H1 (cell line): Measurements from ENCODE around the gene GOLGA2. TPM values are rescaled to one million over a fixed set of nuclear protein-coding genes. Genes with fewer than 3 reads are reported as not detected.

Source experiments
- CTCF ChIA-PET: fragments of 300-600 bp; sonication (Branson Sonifier 250); formaldehyde crosslinking; loops from one replicate; lab custom pipeline; 2021; ENCODE audit not compliant: partially characterized antibody; lab: Charles Lee
- POLR2A ChIA-PET: fragments of 300-600 bp; sonication (Branson Sonifier 250); formaldehyde crosslinking; loops from one replicate; lab custom pipeline; 2021; ENCODE audit warnings: inconsistent platforms; ENCODE audit not compliant: partially characterized antibody; lab: Charles Lee
- DNase-seq, 2 experiments: peaks; one replicate each; pipeline versions ENCODE4 v3.0.0 to v3.0.0-alpha.2; 2010 to 2022; ENCODE audit warnings: low spot score in 2 of 2, low read depth in 1 of 2, mixed read lengths in 1 of 2
- FAIRE-seq: peaks from 2 replicates; lab custom pipeline; 2011; peaks lifted over from hg19 to GRCh38; lab: Jason Lieb, UNC
- H2AFZ ChIP-seq: 2 replicates; pipeline ENCODE4 v1.8.1; 2012; ENCODE audit warnings: low read length, inconsistent platforms
- H2AK5ac ChIP-seq: 2 replicates; pipeline ENCODE4 v1.6.1; 2013; ENCODE audit warnings: low read depth, low read length
- H2BK120ac ChIP-seq: replicated peaks from 2 replicates; pipeline ENCODE3; 2013; ENCODE audit warnings: low read depth, low read length, inconsistent platforms
- H2BK12ac ChIP-seq: 2 replicates; pipeline ENCODE4 v1.6.1; 2013; ENCODE audit warnings: low read depth, low read length
- H2BK15ac ChIP-seq: 2 replicates; pipeline ENCODE4 v1.6.1; 2013; ENCODE audit warnings: low read length
- H2BK20ac ChIP-seq: 2 replicates; pipeline ENCODE4 v1.6.1; 2013; ENCODE audit warnings: low read length
- H2BK5ac ChIP-seq: 2 replicates; pipeline ENCODE4 v1.6.1; 2013; ENCODE audit warnings: low read depth, low read length
- H3K14ac ChIP-seq: 2 replicates; pipeline ENCODE4 v1.6.1; 2013; ENCODE audit warnings: inconsistent platforms; ENCODE audit not compliant: insufficient read length
- H3K18ac ChIP-seq: 2 replicates; pipeline ENCODE4 v1.6.1; 2013; ENCODE audit warnings: low read length; ENCODE audit errors: extremely low read depth
- H3K23ac ChIP-seq: 2 replicates; pipeline ENCODE4 v1.6.1; 2013; ENCODE audit warnings: inconsistent platforms; ENCODE audit not compliant: insufficient read length
- H3K23me2 ChIP-seq: 2 replicates; pipeline ENCODE4 v1.6.1; 2013; ENCODE audit warnings: low read depth, low read length
- H3K27ac ChIP-seq: 2 replicates; pipeline ENCODE4 v1.6.1; 2011; ENCODE audit warnings: low read depth, low read length, inconsistent platforms
- H3K27me3 ChIP-seq, 4 experiments: replicated peaks in 1 of 4; 1 replicate in 1 of 4; 2 replicates in 3 of 4; pipeline versions ENCODE4 v1.6.1 to v1.8.1; 2011 to 2013; ENCODE audit warnings: low read length in 3 of 4, mild to moderate bottlenecking in 3 of 4, inconsistent platforms in 2 of 4, mixed read lengths in 2 of 4, moderate library complexity in 1 of 4; ENCODE audit not compliant: control insufficient read depth in 3 of 4, insufficient read depth in 3 of 4; ENCODE audit errors: extremely low read depth in 1 of 4
- H3K36me3 ChIP-seq, 4 experiments: 2 replicates each; pipeline versions ENCODE4 v1.6.1 to v1.8.1; 2011 to 2013; ENCODE audit warnings: mild to moderate bottlenecking in 4 of 4, low read length in 3 of 4, moderate library complexity in 2 of 4, control low read depth in 1 of 4, inconsistent platforms in 1 of 4; ENCODE audit not compliant: insufficient read depth in 4 of 4, control insufficient read depth in 2 of 4
- H3K4ac ChIP-seq: replicated peaks from 2 replicates; pipeline ENCODE3; 2013; ENCODE audit warnings: low read length, low read depth, mixed read lengths, inconsistent platforms; ENCODE audit not compliant: insufficient read length
- H3K4me1 ChIP-seq, 4 experiments: replicated peaks in 1 of 4; 1 replicate in 1 of 4; 2 replicates in 3 of 4; pipeline versions ENCODE4 v1.6.1 to v1.8.1; 2011 to 2013; ENCODE audit warnings: low read length in 3 of 4, inconsistent platforms in 2 of 4, mixed read lengths in 1 of 4; ENCODE audit not compliant: insufficient read depth in 4 of 4, control insufficient read depth in 3 of 4
- H3K4me2 ChIP-seq, 2 experiments: 2 replicates each; pipeline versions ENCODE4 v1.6.1 to v1.8.1; 2011 to 2013; ENCODE audit warnings: low read depth in 2 of 2, low read length in 2 of 2, control low read depth in 1 of 2, inconsistent platforms in 1 of 2, mild to moderate bottlenecking in 1 of 2; ENCODE audit not compliant: insufficient read depth in 1 of 2
- H3K4me3 ChIP-seq, 4 experiments: fragments of 200-600, 300-600 bp in 1 of 4; sonication (generic), shearing (Covaris generic), sonication (Bioruptor Twin) in 1 of 4; 2 replicates each; pipeline versions ENCODE4 v1.5.1 to v1.8.1; 2011 to 2016; ENCODE audit warnings: low read length in 4 of 4, low read depth in 3 of 4, control low read depth in 2 of 4, inconsistent platforms in 2 of 4, mild to moderate bottlenecking in 2 of 4, mixed read lengths in 1 of 4, moderate library complexity in 1 of 4; ENCODE audit not compliant: insufficient read depth in 2 of 4; ENCODE audit errors: extremely low read depth in 1 of 4
- H3K56ac ChIP-seq: replicated peaks from 2 replicates; pipeline ENCODE3; 2013; ENCODE audit warnings: low read depth, mild to moderate bottlenecking, mixed read lengths, low read length, inconsistent platforms; ENCODE audit not compliant: insufficient read length
- H3K79me1 ChIP-seq: 2 replicates; pipeline ENCODE4 v1.6.1; 2013; ENCODE audit warnings: low read depth, low read length, control low read depth
- H3K79me2 ChIP-seq, 2 experiments: 2 replicates each; pipeline versions ENCODE4 v1.6.1 to v1.8.1; 2012 to 2013; ENCODE audit warnings: low read length in 2 of 2, mild to moderate bottlenecking in 2 of 2, inconsistent platforms in 1 of 2; ENCODE audit not compliant: insufficient read depth in 2 of 2, control insufficient read depth in 1 of 2
- H3K9ac ChIP-seq, 4 experiments: replicated peaks in 1 of 4; 1 replicate in 1 of 4; 2 replicates in 3 of 4; pipeline versions ENCODE4 v1.6.1 to v1.8.1; 2011 to 2013; ENCODE audit warnings: low read depth in 3 of 4, low read length in 3 of 4, control low read depth in 2 of 4, mild to moderate bottlenecking in 2 of 4, moderate library complexity in 2 of 4, inconsistent platforms in 1 of 4; ENCODE audit errors: extremely low read depth in 1 of 4
- H3K9me3 ChIP-seq, 2 experiments: 2 replicates each; pipeline versions ENCODE4 v1.6.1 to v1.8.1; 2012 to 2013; ENCODE audit warnings: mild to moderate bottlenecking in 2 of 2, moderate library complexity in 2 of 2, control low read depth in 1 of 2, inconsistent platforms in 1 of 2, low read depth in 1 of 2, low read length in 1 of 2, mixed read lengths in 1 of 2; ENCODE audit not compliant: insufficient read depth in 2 of 2
- H4K20me1 ChIP-seq, 2 experiments: replicated peaks in 1 of 2; 2 replicates each; pipeline versions ENCODE3 to v1.8.1; 2011 to 2013; ENCODE audit warnings: inconsistent platforms in 2 of 2, low read length in 2 of 2, mild to moderate bottlenecking in 1 of 2; ENCODE audit not compliant: insufficient read depth in 2 of 2, control insufficient read depth in 1 of 2
- H4K5ac ChIP-seq: 2 replicates; pipeline ENCODE4 v1.6.1; 2013; ENCODE audit warnings: low read length, low read depth, mixed read lengths, inconsistent platforms; ENCODE audit not compliant: insufficient read length
- H4K8ac ChIP-seq: 2 replicates; pipeline ENCODE4 v1.8.0; 2013; ENCODE audit warnings: mild to moderate bottlenecking, moderate library complexity, low read length, inconsistent platforms; ENCODE audit not compliant: insufficient read depth; ENCODE audit errors: extremely low read depth
- H4K91ac ChIP-seq: replicated peaks from 2 replicates; pipeline ENCODE3; 2013; ENCODE audit warnings: low read length, mixed read lengths, inconsistent platforms; ENCODE audit not compliant: insufficient read length
- ATF3 ChIP-seq: IDR thresholded peaks from 2 replicates; pipeline ENCODE4 v1.6.1; 2011; ENCODE audit warnings: low read depth, mild to moderate bottlenecking, low read length; ENCODE audit not compliant: insufficient read depth
- HDAC2 ChIP-seq, 2 experiments: fragments of 300-600 bp in 1 of 2; sonication (generic) in 1 of 2; IDR thresholded peaks; 2 replicates each; pipeline ENCODE4 v1.6.1; 2011 to 2012; ENCODE audit warnings: low read depth in 2 of 2, low read length in 2 of 2, mild to moderate bottlenecking in 2 of 2, moderate library complexity in 2 of 2, borderline replicate concordance in 1 of 2, inconsistent platforms in 1 of 2
- MAX ChIP-seq: IDR thresholded peaks from 2 replicates; pipeline ENCODE4 v1.6.1; 2012; ENCODE audit warnings: inconsistent platforms
- RNF2 ChIP-seq: fragments of 200-900, 300-1000 bp; sonication (generic); IDR thresholded peaks from 2 replicates; pipeline ENCODE4 v1.7.1; 2016; ENCODE audit warnings: borderline replicate concordance, low read depth, mild to moderate bottlenecking, antibody characterized with exemption, low read length; ENCODE audit not compliant: poor library complexity, severe bottlenecking; ENCODE audit errors: missing control alignments
- SAP30 ChIP-seq: fragments of 300-600 bp; sonication (generic); IDR thresholded peaks from 2 replicates; pipeline ENCODE4 v1.7.1; 2012; ENCODE audit warnings: low read length, moderate library complexity, mild to moderate bottlenecking, inconsistent platforms; ENCODE audit not compliant: insufficient read depth, insufficient replicate concordance
- SIX5 ChIP-seq: IDR thresholded peaks from 2 replicates; pipeline ENCODE4 v1.6.1; 2011; ENCODE audit warnings: mild to moderate bottlenecking, low read depth, low read length
- TAF7 ChIP-seq: optimal IDR thresholded peaks from 2 replicates; pipeline ENCODE3; 2011; ENCODE audit warnings: low read depth, mild to moderate bottlenecking, inconsistent platforms, low read length, moderate library complexity, borderline replicate concordance
- YY1 ChIP-seq: IDR thresholded peaks from 2 replicates; pipeline ENCODE4 v1.6.1; 2011; ENCODE audit warnings: low read depth, mild to moderate bottlenecking, low read length
- WGBS, 2 experiments: shearing (Covaris generic) in 1 of 2; methylation state at CpG; one replicate each; pipeline versions ENCODE4 v1.1.6 to v1.1.7; 2013 to 2015; ENCODE audit warnings: low lambda C conversion rate in 2 of 2, mixed read lengths in 2 of 2, inconsistent platforms in 1 of 2, low coverage in 1 of 2, missing lambda C conversion rate in 1 of 2; ENCODE audit not compliant: insufficient replicate concordance in 2 of 2, insufficient coverage in 1 of 2, insufficient read length in 1 of 2; ENCODE audit errors: extremely low coverage in 1 of 2, missing lambda C conversion rate in 1 of 2; 5-methylcytosine and 5-hydroxymethylcytosine counted together
- polyA plus RNA-seq, 7 experiments: library from polyadenylated mRNA; depleted of rRNA in 3 of 7; stranded (reverse) in 5 of 7; unstranded in 2 of 7; fragments of >200 nt in 5 of 7; fragments of 200-250 nt in 2 of 7; gene quantifications; 1 replicate in 5 of 7; 2 replicates in 1 of 7; 4 replicates in 1 of 7; pipeline versions ENCODE4 v1.2.1 to v1.2.3, GENCODE V29; 2011 to 2013; ENCODE audit warnings: missing spikeins in 2 of 7, mixed read lengths in 2 of 7
- total RNA-seq: library from RNA; stranded (reverse); fragmentation: NEBNext Ultra II Directional; extraction: Animal tissue kit (Norgen Biotek cat#: 25700); gene quantifications from 2 replicates; pipeline ENCODE4 v1.2.1, GENCODE V29; 2021

Gene GOLGA2
- total and polyA plus RNA-seq, 2 of the 8 experiments (the other 6 are each of a cell fraction or from before 2014, with no cell fraction given) = 13.1 to 43.6 TPM

- no peak overlapping the region for H3K14ac ChIP-seq
- no peaks in the 10 kb centered on the region for H3K9me3 ChIP-seq
- H2BK5ac ChIP-seq = no peak overlapping the region
- no peaks in the 10 kb centered on the region for H3K27me3 ChIP-seq
- no peak overlapping the region for H3K56ac ChIP-seq
- no peak overlapping the region for H4K91ac ChIP-seq
- WGBS, 2 experiments = 93% methylated on average over 8 of the region's 9 CpGs; no CpG with 5 or more reads in 1 of the 2 experiments
- H3K4me1 ChIP-seq = peaks cover 0 to 9% (median 5%) of the 10 kb centered on the region in 4 experiments; a peak in 5 of 7 replicates
- no peak overlapping the region for H2BK120ac ChIP-seq
- peaks cover 0 to 13% of the 10 kb centered on the region in 2 experiments for H4K20me1 ChIP-seq
- H3K23ac ChIP-seq = no peak overlapping the region
- H3K79me2 ChIP-seq = no peaks in the 10 kb centered on the region
- no peak overlapping the region for H2BK12ac ChIP-seq
- TF ChIP-seq SIX5 (no peak), RNF2 (no peak), HDAC2 (IDR thresholded peaks at IDR 0.05; ENCODE audit: borderline replicate concordance in 1 of 2, low read depth in 2 of 2, low read length in 2 of 2) (no peak), YY1 (no peak), MAX (no peak), TAF7 (no peak), ATF3 (no peak), SAP30 (no peak)
- POLR2A ChIA-PET = interaction anchor here (1.2 to 2.0 kb wide), 2 partner anchors 13 kb away, joined by 3 to 7 read pairs; no protein-coding TSS in a partner anchor
- 0 out of 2 replicates have a peak, but pooled peaks cover 2% of the 10 kb centered on the region for H3K23me2 ChIP-seq
- DNase-seq (no peak), FAIRE-seq (no peak)
- H3K27ac ChIP-seq = no peak overlapping the region
- no peak overlapping the region for H3K4ac ChIP-seq
- H3K36me3 ChIP-seq = peaks cover 6 to 19% (median 13%) of the 10 kb centered on the region in 4 experiments
- H3K9ac ChIP-seq = no peak overlapping the region
- H3K79me1 ChIP-seq = no peaks in the 10 kb centered on the region; the same call in 1 of the 2 replicates
- H4K8ac ChIP-seq = no peak overlapping the region; the same call in 1 of the 2 replicates
- CTCF ChIA-PET = interaction anchor here (0.6 to 1.7 kb wide), 4 partner anchors 27 to 41 kb away, joined by 3 to 5 read pairs (median 3); no protein-coding TSS in a partner anchor
- no peak overlapping the region for H4K5ac ChIP-seq
- no peak overlapping the region for H3K4me2 ChIP-seq
- no peak overlapping the region for H2BK20ac ChIP-seq
- no peak overlapping the region for H3K4me3 ChIP-seq
- no peak overlapping the region for H2BK15ac ChIP-seq
- H3K18ac ChIP-seq = no peak overlapping the region
- no peak overlapping the region for H2AK5ac ChIP-seq
- no peak overlapping the region for H2AFZ ChIP-seq
Measured at GRCh38 chr9:128219831-128220230, 56.0 kb downstream of the GOLGA2 start.
